OCI-M1 (cell line): Measurements from ENCODE around the gene FANCL.
A peak's percentile ranks its signal among the peaks of the same experiment; 100 is the strongest.
"Not testable (repeated sequence)": the region's sequence is repeated elsewhere in the genome, so short reads cannot be mapped to it uniquely, and the experiment has no call there.

Experiments
- DNase-seq: peaks from one replicate; lab custom pipeline; 2025; lab: John Stamatoyannopoulos, UW

The FANCL gene

DNA sequence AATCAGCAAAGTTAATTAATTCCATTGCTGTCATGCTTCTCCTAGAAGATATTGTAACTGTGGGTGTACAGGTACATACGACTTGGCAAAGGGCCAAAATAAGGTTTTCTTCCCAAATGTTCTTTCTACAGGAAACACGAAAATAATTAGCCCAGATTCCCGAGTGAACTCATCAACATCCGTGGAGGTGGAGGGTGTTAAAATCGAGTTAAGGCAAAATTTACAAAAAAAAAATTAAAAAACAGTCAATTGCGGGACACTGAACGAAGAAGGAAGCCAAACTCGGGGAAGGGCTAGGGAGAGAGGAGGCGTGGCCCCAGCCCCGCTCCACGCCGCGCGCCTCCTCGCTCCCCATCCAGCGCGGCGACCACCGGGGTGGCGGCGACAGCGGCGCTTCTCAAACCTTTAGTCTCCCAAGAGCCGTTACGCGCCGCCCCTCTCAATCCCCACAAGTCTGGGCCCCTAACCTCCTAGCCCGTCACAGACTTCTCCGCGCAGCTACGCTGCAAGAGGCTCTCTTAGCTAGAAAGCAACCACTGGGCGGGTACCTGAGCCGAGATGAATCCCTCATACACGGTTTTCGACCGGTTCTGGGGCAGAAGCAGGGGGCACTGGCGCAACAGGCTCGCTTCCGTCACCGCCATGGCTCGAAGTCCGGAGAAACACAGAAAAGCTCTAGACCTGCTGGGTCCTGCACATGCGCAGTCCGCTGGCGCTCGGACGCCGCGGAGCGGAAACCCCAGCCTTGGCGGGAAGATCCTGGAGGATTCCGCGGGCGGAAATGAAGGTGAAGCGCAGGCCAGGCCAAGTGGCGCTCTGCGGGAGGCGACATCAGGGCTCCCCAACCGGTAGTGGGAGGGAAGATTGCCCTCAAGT, at the start of gene FANCL:
FANCL (minus strand) TSS at position 656 of the 876 bp plus-strand sequence; CDS start at position 644, 12 bp downstream.
- peak; percentile 94 for DNase-seq

DNA sequence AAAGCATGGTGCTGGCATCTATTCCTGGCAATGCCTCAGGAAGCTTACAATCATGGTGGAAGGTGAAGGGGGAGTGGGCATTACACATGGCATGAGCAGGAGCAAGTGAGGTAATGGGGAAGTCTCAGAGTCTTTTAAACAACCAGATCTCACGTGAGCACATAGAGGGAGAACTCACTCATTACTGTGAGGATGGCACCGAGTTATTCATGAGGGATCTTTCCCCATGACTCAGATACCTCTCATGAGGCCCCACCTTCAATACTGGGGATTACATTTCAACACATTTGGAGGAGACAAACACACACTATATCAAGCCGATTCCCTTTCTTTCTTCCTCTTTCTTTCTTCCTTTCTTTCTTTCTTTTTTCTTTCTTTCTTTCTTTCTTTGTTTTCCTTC, 47.9 kb upstream of the FANCL start:
- DNase-seq, result no peak

DNA sequence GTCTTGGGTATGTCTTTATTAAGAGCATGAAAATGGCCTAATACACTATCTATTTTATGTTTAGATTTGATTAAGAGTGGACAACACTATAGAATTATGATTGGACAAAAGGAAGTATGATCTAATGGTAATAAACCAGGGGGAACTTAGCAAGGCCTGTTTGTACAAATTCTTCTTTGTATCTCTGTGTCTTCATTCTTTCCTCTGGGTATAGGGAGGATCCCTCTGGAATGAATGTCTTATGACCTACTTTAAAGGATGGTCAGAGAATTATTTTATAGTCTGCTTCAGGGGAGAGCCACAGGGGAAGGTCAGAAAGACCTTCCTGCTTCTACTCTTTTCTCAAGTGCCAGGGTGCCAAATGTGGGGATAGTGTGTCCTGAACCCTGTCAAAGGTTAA, 42.8 kb upstream of the FANCL start:
- no peak for DNase-seq

DNA sequence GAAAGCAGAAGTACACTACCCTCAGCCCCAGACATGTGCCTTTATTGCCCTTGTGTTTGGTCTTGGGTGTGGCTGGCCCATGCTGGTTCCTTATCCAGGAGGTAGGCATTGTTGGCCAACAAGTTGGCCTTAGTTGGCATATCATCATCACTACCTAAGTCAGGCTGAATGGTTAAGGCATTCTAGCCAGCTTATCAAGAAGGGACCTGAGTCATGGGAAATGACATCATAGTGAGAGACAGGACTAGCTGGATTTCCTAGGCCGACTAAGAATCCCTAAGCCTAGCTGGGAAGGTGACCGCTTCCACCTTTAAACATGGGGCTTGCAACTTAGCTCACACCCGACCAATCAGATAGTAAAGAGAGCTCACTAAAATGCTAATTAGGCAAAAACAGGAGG, 34.0 kb upstream of the FANCL start:
- not testable (repeated sequence) for DNase-seq

DNA sequence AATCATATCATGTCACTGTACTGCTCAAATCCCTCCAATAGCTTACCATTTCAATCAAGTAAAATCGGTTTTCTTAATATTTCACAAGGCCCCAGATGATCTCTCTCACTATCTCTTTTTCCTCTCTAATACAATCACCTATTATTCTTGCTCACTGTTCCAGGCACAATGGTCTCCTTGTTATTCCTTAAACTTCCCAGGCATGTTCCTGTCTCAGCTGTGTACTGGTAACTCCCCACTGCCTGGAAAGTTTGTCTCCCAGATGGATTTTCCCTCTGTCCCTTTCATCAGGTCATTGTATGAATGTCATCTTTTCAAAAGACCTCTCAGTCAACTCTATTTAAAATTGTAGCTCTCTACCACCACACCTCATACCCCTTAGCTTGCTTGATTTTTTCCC, 30.7 kb upstream of the FANCL start:
- no peak for DNase-seq

DNA sequence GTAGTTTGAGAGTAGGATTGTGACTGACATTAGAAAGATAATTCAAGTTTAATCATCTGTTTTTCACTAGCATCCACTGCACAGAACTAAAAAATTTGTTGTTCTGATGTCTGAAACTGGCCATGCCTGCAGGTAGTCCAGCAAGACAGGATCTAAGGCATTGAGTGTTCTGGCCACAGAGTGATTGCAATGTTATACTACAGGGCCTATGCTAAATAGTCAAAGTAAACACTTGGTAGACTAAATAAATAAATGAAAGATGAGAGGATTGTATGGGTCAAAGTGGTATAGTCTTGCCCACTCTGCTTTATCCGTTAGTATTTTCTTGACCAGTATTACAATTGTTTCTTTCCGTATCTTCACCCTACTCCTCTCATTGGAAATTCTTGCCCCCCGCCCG, 27.6 kb upstream of the FANCL start:
- no peak for DNase-seq

DNA sequence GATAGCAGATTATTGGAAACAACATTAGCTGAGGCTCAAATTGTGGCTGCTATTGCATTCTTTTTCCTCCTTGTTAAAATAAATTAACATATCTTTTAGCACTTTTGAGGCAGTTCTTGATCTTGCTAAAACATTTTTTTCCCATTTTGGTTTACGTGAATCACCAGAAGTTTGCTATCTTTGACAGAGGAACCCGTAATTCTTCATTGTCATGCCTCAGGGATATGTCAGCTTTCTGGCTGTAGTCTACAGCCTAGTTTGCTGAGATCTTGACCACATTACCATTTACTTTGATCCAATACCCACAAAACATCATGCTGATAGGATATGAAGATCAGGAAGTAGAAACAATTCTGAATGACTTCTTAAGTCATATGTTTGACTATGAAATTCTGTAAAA, 25.1 kb upstream of the FANCL start:
- no peak for DNase-seq

DNA sequence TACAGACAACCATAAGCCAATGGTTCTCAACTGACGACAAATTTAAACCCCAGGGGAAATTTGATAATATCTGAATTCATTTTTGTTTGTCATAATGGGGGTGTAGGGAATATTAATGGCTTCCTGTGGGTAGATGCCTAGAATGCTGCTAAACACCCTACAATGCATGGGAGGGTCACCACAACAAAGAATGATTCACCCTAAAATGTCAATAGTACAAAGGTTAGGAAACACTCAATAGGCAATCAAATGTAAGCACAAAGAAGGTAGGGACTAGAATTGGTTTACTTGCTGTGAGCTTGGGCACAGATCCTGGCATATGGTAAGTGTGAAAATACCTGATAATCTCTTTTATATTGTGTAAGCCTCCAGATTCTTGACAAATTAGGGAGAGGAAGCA, 20.1 kb upstream of the FANCL start:
- no peak for DNase-seq

DNA sequence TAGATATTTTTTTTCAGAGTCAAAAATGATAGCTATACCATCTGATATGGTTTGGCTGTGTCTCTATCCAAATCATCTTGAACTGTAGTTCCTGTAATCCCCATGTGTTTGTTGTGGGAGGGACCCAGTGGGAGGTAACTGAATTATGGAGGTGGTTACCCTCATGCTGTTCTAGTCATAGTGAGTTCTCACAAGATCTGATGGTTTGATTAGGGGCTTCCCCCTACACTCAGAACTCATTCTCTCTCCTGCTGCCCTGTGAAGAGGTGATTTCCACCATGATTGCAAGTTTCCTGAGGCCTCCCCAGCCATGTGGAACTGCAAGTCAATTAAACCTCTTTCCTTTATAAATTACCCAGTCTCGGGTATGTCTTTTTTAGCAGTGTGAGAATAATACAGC, 17.3 kb upstream of the FANCL start:
- DNase-seq, result peak; percentile 35

DNA sequence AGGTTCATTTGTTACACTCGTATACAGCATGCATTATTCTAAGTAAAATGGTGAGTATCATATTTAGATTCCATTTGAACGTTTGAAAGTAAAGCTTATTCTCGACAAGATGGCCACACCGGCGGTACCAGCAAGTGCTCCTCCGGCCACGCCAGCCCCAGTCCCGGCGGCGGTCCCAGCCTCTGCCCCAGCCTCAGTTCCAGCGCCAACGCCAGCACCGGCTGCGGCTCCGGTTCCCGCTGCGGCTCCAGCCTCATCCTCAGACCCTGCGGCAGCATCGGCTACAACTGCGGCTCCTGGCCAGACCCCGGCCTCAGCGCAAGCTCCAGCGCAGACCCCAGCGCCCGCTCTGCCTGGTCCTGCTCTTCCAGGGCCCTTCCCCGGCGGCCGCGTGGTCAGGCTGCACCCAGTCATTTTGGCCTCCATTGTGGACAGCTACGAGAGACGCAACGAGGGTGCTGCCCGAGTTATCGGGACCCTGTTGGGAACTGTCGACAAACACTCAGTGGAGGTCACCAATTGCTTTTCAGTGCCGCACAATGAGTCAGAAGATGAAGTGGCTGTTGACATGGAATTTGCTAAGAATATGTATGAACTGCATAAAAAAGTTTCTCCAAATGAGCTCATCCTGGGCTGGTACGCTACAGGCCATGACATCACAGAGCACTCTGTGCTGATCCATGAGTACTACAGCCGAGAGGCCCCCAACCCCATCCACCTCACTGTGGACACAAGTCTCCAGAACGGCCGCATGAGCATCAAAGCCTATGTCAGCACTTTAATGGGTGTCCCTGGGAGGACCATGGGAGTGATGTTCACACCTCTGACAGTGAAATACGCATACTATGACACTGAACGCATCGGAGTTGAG, 10.4 kb upstream of the FANCL start:
- DNase-seq, result not testable (repeated sequence)

DNA sequence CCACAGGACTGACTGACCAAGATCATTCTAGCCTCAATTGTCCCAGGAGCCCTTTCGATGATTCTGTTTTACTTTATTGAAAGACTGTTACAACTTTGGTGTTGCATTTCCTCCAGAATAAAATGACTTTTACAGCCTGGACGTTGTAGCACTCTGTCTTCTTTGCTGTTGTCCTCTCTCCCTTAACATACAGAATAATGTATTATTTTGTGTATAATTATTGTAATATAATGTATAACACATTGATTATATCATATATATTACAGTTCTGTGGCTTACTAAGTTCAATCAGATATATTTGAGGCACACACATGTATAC, 380 bp upstream of the FANCL start:
- no peak for DNase-seq

DNA sequence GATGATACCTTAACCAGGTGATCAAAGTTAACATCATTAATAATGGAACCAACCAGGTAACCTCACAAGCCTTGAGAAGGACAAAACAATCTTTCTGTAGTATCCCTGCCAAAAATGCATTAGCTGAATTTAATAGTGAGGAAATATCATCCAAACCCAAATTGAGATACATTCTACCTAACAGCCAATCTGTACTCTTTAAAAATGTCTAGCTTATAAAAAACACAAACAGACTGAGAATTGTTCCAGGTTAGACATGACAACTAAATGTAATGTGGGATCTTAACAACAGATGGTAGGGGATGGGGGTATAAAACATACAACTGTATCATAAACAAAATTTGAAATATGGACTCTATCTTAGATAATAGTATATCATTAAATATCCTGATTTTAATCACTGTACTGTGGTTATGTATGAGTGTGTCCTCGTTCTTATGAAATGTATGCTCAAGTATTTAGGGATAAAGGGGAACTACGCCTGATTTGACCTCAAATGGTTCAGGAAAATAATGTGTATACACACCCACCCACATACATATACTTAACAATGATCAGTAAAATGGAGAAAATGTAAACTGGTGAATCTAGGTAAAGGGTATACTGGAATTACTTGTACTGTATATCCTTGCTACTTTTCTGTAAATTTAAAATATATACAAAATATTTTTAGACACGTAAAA, 1.7 kb downstream of the FANCL start:
- DNase-seq, result peak; percentile 23

DNA sequence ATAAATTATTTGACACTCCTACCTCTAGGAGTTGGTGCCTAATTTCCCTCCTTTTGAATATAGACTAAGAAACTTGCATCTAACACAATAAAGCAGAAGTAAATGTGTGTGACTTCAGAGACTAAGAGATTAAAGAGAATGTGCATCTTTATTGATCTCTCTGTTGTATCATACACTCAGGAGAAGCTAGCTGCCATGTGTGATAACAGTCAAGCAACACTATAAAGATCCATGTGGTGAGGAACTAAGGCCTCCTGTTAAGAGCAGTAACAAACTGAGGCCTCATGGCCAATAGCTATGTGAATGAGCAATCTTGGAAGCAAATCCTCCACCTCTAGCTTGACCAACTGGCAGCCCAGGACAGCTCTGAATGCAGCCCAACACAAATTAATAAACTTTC, 3.4 kb downstream of the FANCL start:
- peak; percentile 90 for DNase-seq

DNA sequence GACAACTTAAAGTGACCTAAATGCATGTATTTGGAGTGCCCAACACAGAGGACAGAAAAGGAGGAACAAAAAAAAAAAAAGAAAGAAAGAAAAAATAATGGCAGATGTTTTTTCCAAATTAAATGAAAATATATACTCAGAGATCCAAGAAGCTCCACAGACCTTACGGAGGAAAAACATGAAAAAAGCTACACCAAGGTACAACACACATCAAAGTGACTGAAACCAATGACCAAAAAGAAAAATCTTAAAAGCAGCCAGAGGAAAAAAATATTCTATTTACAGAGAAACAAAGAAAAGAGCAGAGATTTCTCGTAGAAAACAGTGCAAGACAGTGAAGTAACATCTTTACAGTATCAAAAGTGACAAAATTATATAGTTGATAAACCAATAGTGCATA, 5.1 kb downstream of the FANCL start:
- DNase-seq, result no peak

DNA sequence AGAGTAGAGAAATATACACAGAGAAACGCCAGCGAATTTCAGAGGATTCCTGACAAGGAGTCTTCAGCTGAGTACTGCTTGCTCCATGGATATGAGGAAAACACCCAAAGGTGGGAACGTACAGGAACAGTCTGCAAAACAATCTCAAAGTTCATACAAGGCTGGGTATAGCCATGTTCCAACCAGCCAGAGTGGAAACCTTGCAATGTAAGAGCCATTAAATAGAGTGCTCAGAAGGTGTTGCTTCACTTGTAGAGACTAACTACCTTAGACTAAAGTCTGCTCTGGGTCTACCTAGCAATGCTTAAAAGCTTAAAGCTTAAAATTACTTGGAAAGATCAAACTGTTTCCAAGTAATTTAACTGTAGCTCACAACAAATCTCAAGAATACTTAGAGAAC, 6.0 kb downstream of the FANCL start:
- DNase-seq, result peak; percentile 18

DNA sequence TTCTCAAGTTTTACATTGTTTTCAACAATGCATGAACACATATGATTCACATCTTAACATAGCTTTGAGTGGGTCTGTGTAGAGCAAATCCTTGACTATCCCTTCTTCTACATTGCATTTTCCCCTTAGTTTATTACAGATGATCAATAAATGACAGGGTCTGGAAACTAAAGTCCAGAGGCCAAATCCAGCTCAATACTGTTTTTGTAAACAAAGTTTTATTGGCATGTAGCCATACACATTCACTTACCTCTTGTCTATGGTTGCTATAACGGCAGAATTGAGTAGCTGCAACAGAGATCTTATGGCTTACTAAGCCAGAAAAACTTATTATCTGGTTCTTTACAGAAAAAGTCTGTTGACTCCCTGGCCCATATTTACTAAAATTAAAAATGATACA, 12.8 kb downstream of the FANCL start:
- DNase-seq, result no peak

DNA sequence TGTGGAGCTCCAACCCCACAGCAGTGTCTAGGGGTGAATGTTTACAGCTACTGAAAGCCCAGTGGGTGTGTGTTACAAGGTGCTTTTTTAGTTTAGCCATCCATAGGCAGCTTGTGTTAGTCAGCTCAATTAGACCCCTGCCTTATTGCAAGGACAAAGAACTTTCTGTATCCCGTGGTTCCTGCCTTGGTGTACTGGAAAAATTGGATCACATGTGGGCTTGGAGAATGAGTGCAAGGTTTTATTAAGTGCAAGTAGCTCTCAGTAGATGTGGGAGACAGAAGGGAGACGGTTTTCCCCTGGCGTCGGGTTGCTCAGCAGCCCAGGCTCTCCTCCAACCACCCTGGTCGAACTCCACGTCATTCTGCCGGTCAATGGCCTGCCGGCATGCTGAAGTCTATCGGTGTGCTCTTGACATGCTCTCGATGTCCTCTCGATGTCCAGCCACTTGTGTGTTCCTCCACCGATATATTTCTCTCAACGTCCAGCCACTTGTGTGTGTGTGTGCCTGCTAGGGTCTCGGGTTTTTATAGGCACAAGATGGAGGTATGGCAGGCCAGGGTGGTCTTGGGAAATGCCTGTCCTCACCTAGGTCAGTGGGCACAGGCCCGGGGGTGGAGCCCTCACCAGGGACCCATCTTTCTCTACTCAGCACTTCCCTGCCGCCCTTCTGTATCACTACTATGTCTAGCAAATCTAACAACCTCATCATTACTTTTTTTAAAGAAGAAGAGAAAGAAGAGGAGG, 13.8 kb downstream of the FANCL start:
- no peak for DNase-seq

DNA sequence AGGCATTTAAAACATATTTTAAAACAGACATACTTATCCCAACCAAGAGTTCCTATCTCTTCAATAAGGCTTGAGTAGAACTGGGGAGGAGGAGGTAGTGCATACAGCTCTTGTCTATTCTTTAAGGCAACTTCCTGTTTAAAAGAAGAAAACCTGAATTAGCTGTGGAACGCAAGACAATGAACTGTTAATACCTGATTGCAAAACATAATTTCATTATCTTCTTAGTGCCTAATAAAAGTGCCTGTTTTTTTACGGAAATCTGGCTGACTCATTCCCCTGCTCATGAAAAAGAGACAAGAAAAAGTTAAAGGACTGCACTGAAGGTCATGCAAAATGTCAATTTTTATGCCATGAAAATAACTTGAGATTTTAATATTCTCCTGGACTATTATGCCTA, 19.2 kb downstream of the FANCL start:
- no peak for DNase-seq

DNA sequence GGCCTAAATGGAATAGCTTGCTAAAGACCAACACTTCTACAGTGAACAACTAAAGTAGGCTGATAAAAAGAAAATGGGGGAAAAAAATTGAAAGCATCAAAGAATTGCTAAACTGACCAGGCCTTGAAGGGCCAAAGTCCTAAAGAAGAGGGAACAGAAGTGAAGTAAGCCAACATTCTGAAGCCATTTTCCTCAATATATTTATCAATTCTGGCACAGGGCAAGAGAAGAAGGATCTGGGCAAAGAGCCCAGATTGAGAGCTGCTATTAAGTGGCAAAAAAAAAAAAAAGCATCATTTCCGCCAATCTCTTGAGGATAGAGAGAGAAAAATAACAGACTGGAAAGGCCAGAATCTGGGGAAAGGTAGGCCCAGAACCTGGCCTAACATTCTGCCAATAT, 25.7 kb downstream of the FANCL start:
- no peak for DNase-seq

DNA sequence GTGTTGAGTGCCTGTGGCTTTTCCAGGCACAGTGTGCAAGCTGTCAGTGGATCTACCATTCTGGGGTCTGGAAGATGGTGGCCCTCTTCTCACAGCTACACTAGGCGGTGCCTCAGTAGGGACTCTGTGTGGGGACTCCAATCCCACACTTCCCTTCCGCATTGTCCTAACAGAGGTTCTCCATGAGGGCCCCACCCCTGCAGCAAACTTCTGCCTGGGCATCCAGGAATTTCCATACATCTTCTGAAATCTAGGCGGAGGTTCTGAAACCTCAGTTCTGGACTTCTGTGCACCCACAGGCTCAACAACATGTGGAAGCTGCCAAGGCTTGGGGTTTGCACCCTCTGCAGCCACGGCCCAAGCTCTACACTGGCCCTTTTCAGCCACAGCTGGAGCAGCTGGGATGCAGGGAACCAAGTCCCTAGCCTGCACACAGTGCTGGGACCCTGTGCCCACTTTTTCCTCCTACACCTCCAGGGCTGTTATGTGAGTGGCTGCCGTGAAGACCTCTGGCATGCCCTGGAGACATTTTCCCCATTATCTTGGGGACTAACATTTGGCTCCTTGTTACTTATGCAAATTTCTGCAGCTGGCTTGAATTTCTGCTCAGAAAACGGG, 30.1 kb downstream of the FANCL start:
- not testable (repeated sequence) for DNase-seq

DNA sequence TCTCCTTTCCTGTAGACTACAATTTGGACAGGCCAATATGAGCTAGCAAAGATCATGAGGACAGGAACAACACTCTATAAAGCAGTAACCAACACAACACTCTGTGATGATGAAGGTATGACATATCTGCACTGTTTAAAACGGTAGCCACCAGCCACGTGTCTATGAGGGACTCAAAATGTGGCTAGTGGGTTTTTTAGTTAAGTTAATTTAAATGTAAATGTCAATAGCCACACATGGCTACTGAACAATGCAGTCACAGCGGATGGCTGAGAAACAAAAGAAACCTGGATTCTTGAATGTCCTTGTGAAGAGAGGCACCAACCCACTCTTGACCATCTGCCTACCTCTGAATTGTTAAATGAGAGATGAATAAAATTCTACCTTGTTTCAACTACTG, 33.9 kb downstream of the FANCL start:
- DNase-seq, result no peak

DNA sequence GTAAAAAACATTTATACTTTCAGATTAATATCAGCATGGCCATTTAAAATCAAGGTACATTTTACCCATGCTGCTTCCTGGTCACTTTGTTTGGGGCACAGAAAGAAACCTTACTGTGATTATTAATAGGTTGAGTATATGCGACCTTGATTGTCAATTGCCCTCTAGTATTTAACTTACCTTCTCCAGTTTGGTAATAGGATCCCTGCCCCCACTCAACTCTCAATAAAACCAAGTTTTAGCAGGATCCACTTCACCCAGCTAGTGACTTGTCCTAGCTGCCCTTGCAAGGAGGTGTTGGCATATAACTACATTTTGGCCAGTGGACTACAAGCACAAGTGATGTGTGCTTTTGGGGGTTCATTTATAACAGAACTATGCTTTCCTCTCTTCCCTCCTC, 34.3 kb downstream of the FANCL start:
- DNase-seq, result no peak
